NT2/D1 (cell line): Measurements from ENCODE around the gene OAT.

Experiments used
- DNase-seq: peaks from one replicate; pipeline ENCODE4 v3.0.0-alpha.2; 2011; ENCODE audit warnings: low read depth, low spot score
- H3K27me3 ChIP-seq: 2 replicates; pipeline ENCODE4 v1.6.0; 2011; ENCODE audit warnings: mild to moderate bottlenecking; ENCODE audit not compliant: insufficient read length, insufficient read depth
- H3K36me3 ChIP-seq: 2 replicates; pipeline ENCODE4 v1.6.1; 2011; ENCODE audit warnings: mild to moderate bottlenecking, low read length, mixed read lengths; ENCODE audit not compliant: insufficient read depth, insufficient read length
- H3K4me1 ChIP-seq: 2 replicates; pipeline ENCODE4 v1.5.1; 2011; ENCODE audit not compliant: insufficient read depth, insufficient read length
- H3K4me3 ChIP-seq: 2 replicates; pipeline ENCODE4 v1.5.1; 2011; ENCODE audit warnings: low read depth; ENCODE audit not compliant: insufficient read length
- H3K9ac ChIP-seq: 2 replicates; pipeline ENCODE4 v1.6.0; 2011; ENCODE audit warnings: low read depth; ENCODE audit not compliant: insufficient read length
- H3K9me3 ChIP-seq: 2 replicates; pipeline ENCODE4 v1.5.1; 2011; ENCODE audit warnings: mild to moderate bottlenecking, low read length; ENCODE audit not compliant: insufficient read depth
- SUZ12 ChIP-seq: IDR thresholded peaks from 2 replicates; pipeline ENCODE4 v1.6.1; 2011; ENCODE audit not compliant: insufficient read length, insufficient read depth; ENCODE audit errors: extremely low read depth
- YY1 ChIP-seq: IDR thresholded peaks from 2 replicates; pipeline ENCODE4 v1.6.1; 2011; ENCODE audit not compliant: insufficient read length, insufficient read depth
- ZNF274 ChIP-seq: IDR thresholded peaks from 2 replicates; pipeline ENCODE4 v1.6.1; 2011; ENCODE audit warnings: mild to moderate bottlenecking, low read depth, low read length

The OAT gene

GRCh38 chr10:124451276-124451675 lies 32.6 kb upstream of the OAT start:
- peak overlapping the region; percentile 85 for H3K9ac ChIP-seq
- no peaks in the 10 kb centered on the region for H3K9me3 ChIP-seq
- peak overlapping the region; percentile 55 for H3K4me3 ChIP-seq
- H3K36me3 ChIP-seq: peaks cover 9% of the 10 kb centered on the region
- no peaks in the 10 kb centered on the region for H3K27me3 ChIP-seq
- no peak for TF ChIP-seq YY1
- no peak for TF ChIP-seq SUZ12
- no peak for TF ChIP-seq ZNF274
- H3K4me1 ChIP-seq: peaks cover 2% of the 10 kb centered on the region
- DNase-seq: no peak

- TF ChIP-seq SUZ12 (no peak), ZNF274 (no peak), YY1 (no peak)
- no peak for DNase-seq
- H3K4me3 ChIP-seq: peak overlapping the region; percentile 55
- H3K4me1 ChIP-seq: peaks cover 2% of the 10 kb centered on the region
- H3K9me3 ChIP-seq: no peaks in the 10 kb centered on the region
- peak overlapping the region; percentile 85 for H3K9ac ChIP-seq
- H3K27me3 ChIP-seq: no peaks in the 10 kb centered on the region
- peaks cover 9% of the 10 kb centered on the region for H3K36me3 ChIP-seq
These were observed 32.0 kb upstream of the OAT start for GRCh38 chr10:124450783-124451057.

GRCh38 chr10:124450012-124450782 lies 31.5 kb upstream of the OAT start, which contains the start of gene NKX1-2:
NKX1-2 (minus strand) TSS chr10:124450035; CDS start chr10:124449943, 92 bp downstream.
- H3K27me3 ChIP-seq: no peaks in the 10 kb centered on the region
- TF ChIP-seq SUZ12 (no peak), ZNF274 (no peak), YY1 (no peak)
- H3K4me1 ChIP-seq: no peaks in the 10 kb centered on the region
- peak within 1 kb of the TSS; percentile 82 for H3K4me3 ChIP-seq
- H3K9ac ChIP-seq: peak within 1 kb of the TSS; percentile 95
- peaks cover 9% of the 10 kb centered on the region for H3K36me3 ChIP-seq
- DNase-seq: no peak
- H3K9me3 ChIP-seq: no peaks in the 10 kb centered on the region

- Histone ChIP-seq H3K4me1 (no peaks in the 10 kb centered on the region), H3K36me3 (peaks cover 9% of the 10 kb centered on the region), H3K27me3 (no peaks in the 10 kb centered on the region), H3K4me3 (peak overlapping the region; percentile 82), H3K9ac (peak overlapping the region; percentile 95), H3K9me3 (no peaks in the 10 kb centered on the region)
- TF ChIP-seq ZNF274 (no peak), SUZ12 (no peak)
- no peak for DNase-seq
These were observed 30.7 kb upstream of the OAT start for GRCh38 chr10:124449170-124450011.

- peak overlapping the region; percentile 95 for H3K9ac ChIP-seq
- H3K9me3 ChIP-seq: no peaks in the 10 kb centered on the region
- peaks cover 9% of the 10 kb centered on the region for H3K36me3 ChIP-seq
- H3K4me3 ChIP-seq: peak overlapping the region; percentile 82
- no peaks in the 10 kb centered on the region for H3K27me3 ChIP-seq
- DNase-seq: no peak
- H3K4me1 ChIP-seq: no peaks in the 10 kb centered on the region
- TF ChIP-seq ZNF274 (no peak), SUZ12 (no peak), YY1 (no peak)
These were observed 30.0 kb upstream of the OAT start for GRCh38 chr10:124448696-124449169.

- Histone ChIP-seq H3K9ac (peak overlapping the region; percentile 42), H3K27me3 (no peaks in the 10 kb centered on the region), H3K9me3 (no peaks in the 10 kb centered on the region), H3K4me1 (no peaks in the 10 kb centered on the region), H3K4me3 (peak overlapping the region; percentile 82), H3K36me3 (peaks cover 9% of the 10 kb centered on the region)
- DNase-seq: no peak
- TF ChIP-seq SUZ12 (no peak), ZNF274 (no peak), YY1 (no peak)
These were observed 29.2 kb upstream of the OAT start for GRCh38 chr10:124447751-124448466.
